Vagina (tissue), 2 donors: ENCODE data around the gene HEPN1.

Experiments used
- CTCF ChIP-seq, 3 experiments: fragments of 450-650 bp in 2 of 3; fragments of 200-600 bp in 1 of 3; sonication (generic) in 1 of 3; IDR thresholded peaks; one replicate each; pipeline ENCODE4 v1.5.1; 2017 to 2019; ENCODE audit warnings: antibody characterized with exemption in 3 of 3, mild to moderate bottlenecking in 2 of 3, moderate library complexity in 2 of 3
- POLR2A ChIP-seq, 2 donors: fragments of 450-650 bp; IDR thresholded peaks; one replicate each; pipeline ENCODE4 v1.6.1; 2017; ENCODE audit warnings: antibody characterized with exemption in 2 of 2, mild to moderate bottlenecking in 2 of 2, moderate library complexity in 2 of 2

GRCh38 chr11:124880290-124880611 is 38.8 kb upstream of the HEPN1 start:
- TF ChIP-seq POLR2A (IDR thresholded peaks at IDR 0.05) (no peak), CTCF (IDR thresholded peaks at IDR 0.05) (no peak)
